ENCODE results near the gene DNAAF1.
"Not testable (repeated sequence)": the region's sequence is repeated elsewhere in the genome, so short reads cannot be mapped to it uniquely, and the experiment has no call there.

DNAAF1 gene

DNA sequence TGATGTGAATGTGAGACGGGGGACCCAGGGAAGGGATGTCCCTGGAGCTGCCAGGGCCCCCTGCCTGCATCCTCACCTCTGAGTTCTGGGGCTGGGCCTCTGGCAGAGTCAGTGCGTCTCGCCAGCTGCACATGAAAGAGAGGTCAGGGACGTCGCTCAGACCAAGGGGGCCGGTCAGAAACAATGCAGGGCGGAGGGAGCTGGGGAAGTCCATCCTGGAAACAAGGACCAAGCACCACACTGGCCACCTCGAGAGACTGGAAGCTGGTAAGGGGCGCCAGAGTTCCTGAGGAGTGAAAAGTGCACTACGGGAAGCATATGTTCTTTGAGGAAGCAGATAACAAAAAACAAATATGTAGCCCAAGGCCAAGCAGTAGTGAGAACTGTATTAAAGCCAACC, 39.7 kb downstream of the DNAAF1 start:
- no peak for DNase-seq (ENCODE audit: low spot score)

DNA sequence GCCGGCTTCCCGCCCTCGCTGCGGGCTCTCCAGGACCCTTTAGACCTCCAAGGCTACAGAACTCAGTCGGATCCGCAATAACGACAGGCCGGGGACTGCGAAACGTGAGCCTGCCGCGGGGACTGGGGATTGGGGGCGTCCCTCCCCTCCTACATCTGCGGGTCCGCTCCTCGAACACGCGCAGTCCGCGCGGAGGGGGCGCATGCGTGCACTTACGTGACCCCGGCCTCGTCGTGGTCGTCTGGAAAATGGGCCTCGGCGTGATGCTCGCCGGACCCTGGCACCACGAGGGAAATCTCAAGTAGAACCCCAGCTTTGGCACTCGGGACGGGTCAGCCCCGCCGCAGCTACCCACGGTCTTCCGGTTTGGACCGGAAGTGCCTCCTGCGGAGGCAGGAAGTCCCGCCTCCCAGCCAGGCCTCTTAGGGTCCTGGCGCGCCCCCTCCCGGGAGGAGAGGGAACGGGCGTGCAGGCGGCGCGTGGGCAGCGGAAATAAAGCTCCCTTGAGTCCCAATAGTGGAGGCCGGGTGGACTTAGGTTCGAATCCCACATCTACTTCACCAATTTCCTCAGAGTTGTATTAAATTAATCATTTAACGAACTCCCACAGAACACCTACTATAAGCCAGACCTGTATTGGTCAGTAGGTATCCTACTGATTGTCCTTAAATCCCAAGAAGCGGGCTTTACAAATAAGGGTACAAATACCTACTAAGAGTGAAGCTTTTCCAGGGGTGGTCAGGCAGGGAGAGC, 41.8 kb downstream of the DNAAF1 start, which contains the start of gene TAF1C:
Gene TAF1C, minus strand, starts transcription at position 373 of the 753 bp plus-strand sequence. CDS start 2,069 bp downstream, outside the sequence.
- DNase-seq (ENCODE audit: low spot score): peak; percentile 94

DNA sequence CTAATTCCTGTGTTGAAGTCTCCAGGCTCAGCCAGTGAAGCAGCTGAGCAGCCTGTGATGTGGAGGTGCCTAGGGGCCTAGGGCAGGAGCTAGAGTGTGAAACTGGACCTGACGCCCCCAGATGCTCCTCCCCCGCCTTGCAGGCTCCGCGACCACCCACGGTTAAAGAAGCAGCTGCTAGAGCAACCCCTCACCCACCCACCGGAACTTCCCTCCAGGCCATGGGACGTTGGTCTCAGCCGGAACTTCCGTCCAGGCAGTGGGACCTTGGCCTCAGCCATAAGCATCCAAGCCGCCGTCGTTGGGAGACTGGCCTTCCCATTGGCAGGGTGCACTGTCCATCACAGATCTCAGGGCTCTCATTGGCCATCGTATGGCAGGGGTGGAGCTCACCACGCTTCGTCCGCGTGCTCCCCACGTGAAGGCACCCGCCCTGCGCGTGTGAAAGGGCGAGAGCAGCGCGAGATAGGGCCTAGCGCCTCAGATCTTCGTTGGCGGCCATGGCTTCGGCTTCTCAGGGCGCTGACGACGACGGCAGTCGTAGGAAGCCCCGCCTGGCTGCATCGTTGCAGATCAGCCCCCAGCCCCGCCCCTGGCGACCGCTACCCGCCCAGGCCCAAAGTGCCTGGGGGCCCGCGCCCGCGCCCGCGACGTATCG, 45.8 kb downstream of the DNAAF1 start, which contains the start of gene ADAD2:
Gene ADAD2, plus strand, starts transcription at position 427 of the 658 bp plus-strand sequence. Its CDS starts 74 bp downstream, at position 501.
- no peak for DNase-seq (ENCODE audit: low spot score)

DNA sequence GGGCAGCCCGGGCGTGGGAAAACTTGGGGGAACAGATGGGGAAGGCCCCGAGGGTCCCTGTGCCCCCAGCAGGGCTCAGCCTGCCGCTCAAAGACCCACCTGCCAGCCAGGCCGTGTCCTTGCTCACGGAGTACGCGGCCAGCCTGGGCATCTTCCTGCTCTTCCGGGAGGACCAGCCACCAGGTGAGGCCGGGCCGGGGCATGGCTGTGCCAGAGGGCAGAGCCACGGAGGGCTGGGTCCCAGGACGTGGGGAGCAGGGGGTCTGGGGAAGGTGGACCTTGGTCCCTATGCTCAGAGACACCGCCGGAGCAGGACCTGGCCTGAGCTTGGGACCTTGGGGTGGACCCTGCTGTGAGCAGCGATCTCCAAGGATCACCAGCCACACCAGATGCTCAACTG, 46.4 kb downstream of the DNAAF1 start:
- no peak for DNase-seq (ENCODE audit: low spot score)

DNA sequence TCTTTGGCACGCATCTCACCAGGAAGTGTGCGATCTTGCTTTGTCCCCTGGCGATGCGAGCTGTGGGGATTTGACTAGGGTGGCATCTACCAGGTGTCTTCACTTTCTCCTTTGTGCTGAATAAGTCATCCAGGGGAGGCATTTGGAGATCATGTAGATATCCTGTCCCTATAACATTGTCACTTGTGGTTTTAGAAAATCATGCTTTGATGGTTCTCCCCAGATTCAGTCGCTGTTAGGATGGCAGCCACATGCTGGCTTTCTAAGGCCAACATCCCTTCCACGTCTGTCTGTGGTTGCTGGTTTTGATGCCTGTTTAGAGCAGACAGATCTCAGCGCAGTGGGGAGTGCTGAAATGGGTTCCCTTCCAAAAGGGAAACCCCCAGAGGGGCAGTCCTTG, 48.4 kb downstream of the DNAAF1 start:
- no peak for DNase-seq (ENCODE audit: low spot score)

DNA sequence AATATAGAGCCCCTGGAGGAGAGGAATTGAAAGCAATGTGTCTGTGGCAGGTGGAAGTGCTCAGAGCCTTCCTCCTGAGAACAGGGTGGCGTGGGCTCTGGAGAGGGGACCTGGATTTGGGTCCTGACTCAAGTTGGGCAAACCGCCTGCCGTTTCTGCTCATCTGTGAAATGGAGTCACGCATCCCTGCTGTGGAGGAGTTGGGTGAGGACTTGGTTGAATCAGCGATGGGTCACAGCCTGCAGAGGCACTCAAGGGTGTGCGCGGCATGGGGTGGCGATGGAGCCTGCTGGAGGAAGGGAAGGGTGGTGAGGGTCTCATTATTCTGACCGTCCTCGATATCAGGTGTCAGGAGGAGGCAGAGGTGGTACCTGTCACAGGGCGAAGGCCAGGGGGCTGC, 48.9 kb downstream of the DNAAF1 start:
- DNase-seq (ENCODE audit: low spot score): no peak

DNA sequence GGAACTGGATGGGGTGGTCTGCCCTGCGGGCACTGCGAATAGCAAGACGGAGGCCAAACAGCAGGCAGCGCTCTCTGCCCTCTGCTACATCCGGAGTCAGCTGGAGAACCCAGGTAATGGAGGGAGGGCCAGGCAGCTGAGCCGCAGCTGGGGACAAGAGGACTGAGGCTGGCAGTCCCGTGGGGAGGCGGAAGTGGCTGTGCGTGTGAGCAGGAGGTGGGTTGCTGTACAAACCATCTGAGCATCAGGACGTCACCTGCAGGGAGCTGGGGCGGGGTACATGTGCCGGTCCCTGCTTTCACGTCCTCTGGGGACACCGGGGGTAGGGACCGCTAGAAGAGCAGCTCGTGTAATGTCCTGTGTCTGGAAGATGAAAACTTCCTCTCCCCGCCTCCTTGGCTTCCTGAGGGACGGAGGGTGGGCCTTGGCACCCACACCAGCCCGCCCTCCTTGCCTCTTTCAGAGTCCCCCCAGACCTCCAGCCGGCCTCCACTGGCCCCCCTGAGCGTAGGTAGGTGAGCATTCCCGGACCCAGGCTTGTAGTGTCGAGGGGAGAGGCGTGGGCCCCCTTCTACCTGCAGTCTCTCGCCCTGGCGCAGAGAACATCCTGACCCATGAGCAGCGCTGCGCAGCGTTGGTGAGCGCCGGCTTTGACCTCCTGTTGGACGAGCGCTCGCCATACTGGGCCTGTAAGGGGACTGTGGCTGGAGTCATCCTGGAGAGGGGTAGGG, 49.5 kb downstream of the DNAAF1 start:
- peak; percentile 29 for DNase-seq (ENCODE audit: low spot score)

DNA sequence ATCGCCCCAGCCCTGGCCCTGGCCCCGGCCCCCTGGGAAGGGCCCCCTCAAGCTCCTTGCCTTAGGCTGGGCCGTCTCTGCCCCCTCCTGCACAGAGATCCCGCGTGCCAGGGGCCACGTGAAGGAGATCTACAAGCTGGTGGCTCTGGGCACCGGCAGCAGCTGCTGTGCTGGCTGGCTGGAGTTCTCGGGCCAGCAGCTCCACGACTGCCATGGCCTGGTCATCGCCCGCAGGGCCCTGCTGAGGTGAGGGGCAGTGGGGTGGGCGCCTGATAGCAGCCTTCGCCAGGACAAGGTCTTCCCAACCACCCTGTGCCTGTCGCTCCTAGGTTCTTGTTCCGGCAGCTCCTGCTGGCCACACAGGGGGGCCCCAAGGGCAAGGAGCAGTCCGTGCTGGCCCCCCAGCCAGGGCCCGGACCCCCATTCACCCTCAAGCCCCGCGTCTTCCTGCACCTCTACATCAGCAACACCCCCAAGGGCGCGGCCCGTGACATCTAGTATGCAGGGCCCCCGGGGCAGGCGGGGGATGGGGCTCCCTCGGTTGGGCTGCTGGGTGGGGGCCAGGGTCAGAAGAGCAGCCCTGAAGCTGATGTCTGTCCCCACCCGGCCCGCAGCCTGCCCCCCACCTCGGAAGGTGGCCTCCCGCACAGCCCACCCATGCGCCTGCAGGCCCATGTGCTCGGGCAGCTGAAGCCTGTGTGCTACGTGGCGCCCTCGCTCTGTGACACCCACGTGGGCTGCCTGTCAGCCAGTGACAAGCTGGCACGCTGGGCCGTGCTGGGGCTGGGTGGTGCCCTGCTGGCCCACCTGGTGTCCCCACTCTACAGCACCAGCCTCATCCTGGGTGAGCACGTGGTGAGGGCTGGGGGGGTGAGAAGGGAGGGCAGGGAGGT, 50.3 kb downstream of the DNAAF1 start:
- no peak for DNase-seq (ENCODE audit: low spot score)

DNA sequence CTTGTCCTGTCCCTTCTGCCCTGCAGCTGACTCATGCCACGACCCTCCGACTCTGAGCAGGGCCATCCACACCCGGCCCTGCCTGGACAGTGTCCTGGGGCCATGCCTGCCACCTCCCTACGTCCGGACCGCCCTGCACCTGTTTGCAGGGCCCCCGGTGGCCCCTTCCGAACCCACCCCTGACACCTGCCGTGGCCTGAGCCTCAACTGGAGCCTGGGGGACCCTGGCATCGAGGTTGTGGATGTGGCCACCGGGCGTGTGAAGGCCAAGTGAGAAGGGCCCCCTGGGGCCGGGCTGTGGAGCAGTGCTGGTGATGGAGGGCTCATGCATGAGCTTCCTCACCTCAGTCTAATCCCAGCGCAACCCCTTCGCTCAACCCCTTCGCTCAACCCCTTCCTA, 51.0 kb downstream of the DNAAF1 start:
- DNase-seq (ENCODE audit: low spot score): no peak

DNA sequence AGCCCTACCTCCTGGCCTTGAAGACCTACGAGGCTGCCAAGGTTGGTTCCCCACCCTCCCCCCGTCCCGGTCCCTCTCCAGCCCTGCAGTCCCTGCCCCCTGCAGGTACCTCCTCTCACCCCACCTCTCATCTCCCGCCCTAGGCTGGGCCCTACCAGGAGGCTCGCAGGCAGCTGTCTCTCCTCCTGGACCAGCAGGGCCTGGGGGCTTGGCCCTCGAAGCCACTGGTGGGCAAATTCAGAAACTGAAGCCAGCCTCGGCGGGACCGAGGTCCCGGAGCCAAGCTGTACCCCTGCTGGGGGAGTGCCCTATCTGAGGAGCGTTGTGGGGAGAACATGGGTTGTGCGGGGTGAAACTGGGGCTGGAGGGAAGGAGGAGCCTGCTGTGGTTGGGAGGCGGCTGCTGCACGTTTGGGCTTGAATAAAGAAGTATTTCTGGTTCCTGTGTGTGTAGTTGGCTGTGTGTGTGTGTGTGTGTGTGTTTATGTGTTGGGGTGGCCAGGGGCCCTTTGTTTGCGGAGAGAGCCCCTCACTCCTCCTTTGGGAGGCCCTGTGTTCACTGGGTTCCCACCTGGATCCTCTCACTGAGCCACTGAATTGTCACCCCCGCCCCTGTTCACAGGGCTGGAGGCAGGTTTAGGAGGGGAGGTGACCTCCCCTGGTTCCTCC, 51.8 kb downstream of the DNAAF1 start:
- DNase-seq (ENCODE audit: low spot score): no peak

DNA sequence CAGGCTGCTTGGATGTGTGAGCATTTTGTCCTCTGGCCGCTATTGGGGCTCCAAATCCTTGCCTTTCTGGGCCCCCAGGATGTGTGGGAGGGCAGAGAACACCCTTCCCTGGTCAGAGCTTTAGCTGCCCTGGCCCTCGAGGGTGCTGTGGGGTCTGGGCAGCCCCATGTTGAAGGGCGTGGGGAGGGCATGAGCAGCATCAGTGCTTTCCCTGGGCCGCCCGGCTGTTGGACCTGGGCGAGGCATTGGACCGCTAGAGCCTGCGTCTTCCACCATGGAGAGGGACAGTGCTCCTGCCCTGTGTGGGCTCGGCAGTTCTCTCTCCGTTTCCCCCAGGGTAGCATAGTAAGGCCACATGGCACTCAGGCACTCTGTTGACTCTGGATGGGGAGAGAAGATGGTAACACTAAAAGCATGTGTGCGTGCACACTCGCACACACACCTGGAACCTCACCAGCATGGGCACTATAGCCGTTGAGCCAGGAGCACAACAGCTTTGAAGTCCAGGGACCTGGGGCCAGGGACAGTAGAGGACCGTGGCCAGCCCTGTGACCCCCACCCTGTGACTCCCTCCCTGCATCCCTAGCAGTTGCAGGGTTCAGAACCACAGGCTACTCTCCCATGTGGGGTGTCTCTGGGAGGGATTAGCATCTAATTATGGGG, 52.5 kb downstream of the DNAAF1 start:
- no peak for DNase-seq (ENCODE audit: low spot score)

DNA sequence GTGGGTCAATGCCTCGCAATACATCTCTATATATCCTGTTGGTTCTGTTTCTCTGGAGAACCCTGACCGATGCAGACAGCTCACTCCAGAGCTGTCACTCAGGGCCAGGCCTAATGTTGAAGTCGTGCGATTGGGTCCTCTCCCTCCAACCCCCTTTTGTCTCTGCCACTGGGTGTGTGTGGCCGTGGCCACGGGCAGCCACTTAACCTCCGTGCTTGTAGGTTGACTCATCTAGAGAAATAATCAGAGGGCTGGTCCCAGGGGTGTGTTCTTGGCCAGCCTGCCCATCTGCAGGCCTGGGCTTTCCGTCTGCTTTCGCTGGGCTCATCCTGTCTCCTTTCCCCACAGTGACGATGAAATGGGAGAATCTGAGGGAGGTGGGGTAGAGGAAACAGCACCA, 53.3 kb downstream of the DNAAF1 start:
- no peak for DNase-seq (ENCODE audit: low spot score)

DNA sequence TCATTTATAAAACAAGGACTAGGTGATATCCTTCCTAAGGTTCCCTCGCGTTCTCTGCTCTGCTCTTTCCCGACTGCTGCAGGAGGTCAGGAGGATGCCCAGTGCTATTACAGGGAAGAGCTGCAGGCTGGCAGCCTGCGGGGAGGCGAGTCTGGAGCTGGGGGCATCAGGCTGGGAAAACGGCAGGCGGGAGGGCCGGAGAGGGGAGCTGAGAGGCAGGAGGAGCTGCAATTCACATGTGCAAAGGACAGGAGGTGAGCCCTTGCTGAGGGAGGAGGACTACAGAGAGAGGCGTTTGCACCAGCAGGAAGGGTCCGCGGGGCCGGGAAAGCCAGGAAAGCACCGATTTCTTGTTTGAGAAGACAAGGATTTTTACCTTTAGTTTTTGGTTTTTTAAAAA, 54.0 kb downstream of the DNAAF1 start:
- DNase-seq (ENCODE audit: low spot score): no peak

DNA sequence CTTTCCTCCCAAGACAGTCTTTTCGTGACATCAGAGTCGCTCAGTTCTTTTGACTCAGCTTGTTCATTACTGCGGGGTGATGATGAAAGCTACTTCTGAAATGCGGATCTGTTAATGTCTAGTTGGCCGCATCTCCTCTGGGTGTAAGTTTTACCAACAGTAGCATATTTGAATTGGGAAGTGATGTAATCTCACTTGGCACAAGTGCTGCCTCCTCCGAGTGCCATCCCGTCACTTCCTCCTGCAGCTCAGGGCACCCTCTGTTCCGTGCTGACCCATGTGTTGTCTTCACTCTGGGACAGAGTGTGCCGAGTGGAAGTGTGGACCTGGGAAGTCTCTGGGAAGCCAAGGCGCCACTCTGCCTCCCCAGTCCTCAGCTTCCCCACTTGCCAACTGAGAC, 54.8 kb downstream of the DNAAF1 start:
- DNase-seq (ENCODE audit: low spot score): no peak

DNA sequence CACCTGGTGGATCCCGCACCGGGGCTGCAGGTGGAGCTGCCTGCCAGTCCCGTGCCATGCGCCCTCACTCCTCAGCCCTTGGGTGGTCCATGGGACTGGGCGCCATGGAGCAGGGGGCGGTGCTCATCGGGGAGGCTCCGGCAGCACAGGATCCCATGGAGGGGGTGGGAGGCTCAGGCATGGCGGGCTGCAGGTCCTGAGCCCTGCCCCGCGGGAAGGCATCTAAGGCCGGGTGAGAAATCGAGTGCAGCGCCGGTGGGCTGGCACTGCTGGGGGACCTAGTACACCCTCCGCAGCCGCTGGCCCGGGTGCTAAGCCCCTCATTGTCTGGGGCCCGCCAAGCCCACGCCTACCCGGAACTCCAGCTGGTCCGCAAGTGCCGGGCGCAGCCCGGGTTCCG, 59.4 kb downstream of the DNAAF1 start:
- not testable (repeated sequence) for DNase-seq (ENCODE audit: low spot score)

DNA sequence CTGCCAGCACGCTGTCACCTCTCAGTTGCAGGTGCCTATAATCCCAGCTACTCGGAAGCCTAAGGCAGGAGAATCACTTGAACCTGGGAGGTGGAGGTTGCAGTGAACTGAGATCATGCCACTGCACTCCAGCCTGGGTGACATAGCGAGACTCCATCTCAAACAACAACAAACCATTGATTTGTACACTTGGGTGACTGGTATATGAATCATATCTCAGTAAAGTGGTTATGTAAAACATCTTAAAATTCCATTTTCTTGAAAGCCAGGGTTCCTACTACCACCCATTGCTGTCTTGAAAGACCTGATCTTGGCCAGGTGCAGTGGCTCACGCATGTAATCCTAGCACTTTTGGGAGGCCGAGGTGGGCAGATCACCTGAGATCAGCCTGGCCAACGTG, 60.0 kb downstream of the DNAAF1 start:
- not testable (repeated sequence) for DNase-seq (ENCODE audit: low spot score)

DNA sequence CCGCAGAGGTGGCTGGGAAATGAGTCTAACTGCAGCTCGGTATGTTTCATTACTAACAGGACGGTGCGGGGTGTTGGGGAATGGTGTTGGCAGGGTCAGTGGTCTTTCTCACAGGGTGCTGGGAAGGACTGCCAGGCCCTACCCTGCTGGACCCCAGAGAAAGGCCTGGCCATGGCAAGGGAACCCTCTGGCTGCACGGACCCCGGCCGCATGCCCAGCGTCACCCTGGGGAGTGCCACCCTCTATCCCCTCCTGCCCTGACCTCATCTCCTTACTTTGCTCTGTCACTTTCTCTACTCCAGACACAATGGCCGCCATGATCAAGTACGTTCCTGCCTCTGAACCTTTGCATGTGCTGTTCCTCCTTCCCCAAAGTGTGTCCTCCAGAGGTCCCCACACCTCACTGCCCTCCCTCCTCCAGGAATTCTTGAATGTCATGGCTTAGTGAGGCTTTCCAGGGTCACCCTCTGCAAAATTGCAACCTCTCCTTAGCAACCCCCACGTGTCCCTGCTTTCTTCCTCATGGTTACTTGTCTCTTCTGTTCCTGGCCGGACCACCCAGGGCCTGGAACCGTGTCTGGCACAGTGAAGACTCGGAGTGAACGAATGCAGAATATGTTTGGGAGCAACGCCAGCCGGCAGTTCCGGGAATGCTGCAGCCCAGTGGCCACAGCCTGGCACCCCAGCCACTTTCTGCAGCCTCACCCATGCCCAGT, 61.0 kb downstream of the DNAAF1 start:
- DNase-seq (ENCODE audit: low spot score): no peak

DNA sequence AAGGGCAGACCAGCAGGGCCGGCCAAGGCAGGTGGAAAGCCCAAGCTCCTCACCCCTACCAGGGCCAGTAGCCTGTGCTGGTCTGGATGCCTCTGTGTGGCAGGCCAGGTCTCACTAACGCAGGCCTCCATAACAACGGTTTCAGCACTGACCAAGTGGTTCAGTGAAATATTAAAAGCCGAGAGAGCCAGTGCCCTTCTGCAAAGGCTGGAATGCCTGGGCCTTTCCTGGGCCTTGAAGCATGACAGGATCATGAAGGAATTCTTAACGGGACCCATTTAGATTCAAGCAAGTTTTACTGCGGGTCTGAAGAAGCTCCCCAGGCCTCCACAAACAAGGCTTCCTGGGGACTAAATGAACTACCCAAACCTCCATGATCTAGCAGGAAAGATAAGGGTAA, 62.1 kb downstream of the DNAAF1 start:
- no peak for DNase-seq (ENCODE audit: low spot score)

DNA sequence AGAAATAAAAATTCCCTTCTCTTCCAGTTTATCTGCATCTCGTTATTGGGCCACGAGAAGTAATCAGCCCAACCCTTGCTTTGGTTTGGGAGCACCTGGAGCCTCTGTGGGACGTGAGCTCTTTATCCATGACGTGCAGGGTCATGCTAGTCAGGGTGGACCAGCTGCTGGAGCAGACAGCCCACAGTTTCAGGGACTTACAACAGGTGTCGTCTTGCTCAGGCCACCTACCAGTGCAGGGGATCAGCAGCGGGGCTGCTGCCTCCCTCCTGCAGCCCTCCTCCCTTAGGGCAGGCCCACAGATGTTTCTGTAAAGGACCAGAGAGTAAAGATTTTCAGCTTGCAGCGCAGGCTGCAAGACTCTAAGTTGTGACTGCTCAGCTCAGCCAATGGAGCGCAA, 62.8 kb downstream of the DNAAF1 start:
- no peak for DNase-seq (ENCODE audit: low spot score)

DNA sequence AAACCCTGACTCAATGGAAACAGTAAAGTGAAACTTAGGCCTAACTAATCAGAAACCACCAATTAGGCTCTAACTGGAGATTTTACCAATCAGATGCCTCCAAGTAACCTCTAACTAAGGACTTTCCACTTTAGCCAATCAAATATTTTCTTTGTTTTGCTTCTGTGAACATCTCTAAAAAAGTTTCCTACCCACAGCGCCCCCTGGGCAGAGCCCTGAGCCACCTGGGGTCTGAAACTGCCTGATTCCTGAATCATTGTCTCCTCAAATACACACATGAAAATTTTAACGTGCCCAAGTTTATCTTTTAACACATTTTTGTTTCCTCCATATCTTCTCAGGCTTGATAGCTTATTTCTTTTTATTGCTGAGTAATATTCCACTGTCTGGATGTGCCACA, 64.9 kb downstream of the DNAAF1 start:
- DNase-seq (ENCODE audit: low spot score): no peak
